MM.1S (cell line): ENCODE results near the gene AKAP13.

Source experiments
- DNase-seq: peaks from one replicate; pipeline ENCODE4 v3.0.0-alpha.2; 2015
- H2AFZ ChIP-seq: fragments of 300-600 bp; sonication (generic); 2 replicates; pipeline ENCODE4 v1.6.0; 2016; ENCODE audit warnings: antibody characterized with exemption, low read length
- H3F3A ChIP-seq: fragments of 300-600 bp; sonication (generic); 2 replicates; pipeline ENCODE4 v1.6.1; 2016; ENCODE audit warnings: mild to moderate bottlenecking, antibody characterized with exemption, low read length, moderate library complexity, mixed read lengths; ENCODE audit not compliant: insufficient read depth
- H3K27ac ChIP-seq: fragments of 300-600 bp; sonication (generic); 2 replicates; pipeline ENCODE4 v1.5.1; 2016; ENCODE audit warnings: mild to moderate bottlenecking, low read length
- H3K27me3 ChIP-seq: fragments of 300-600 bp; sonication (generic); replicated peaks from 2 replicates; pipeline ENCODE4 v1.6.0; 2016; ENCODE audit warnings: low read length; ENCODE audit not compliant: insufficient read depth
- H3K36me3 ChIP-seq: fragments of 300-600 bp; sonication (generic); replicated peaks from 2 replicates; pipeline ENCODE4 v1.6.1; 2016; ENCODE audit warnings: mild to moderate bottlenecking, low read length, mixed read lengths; ENCODE audit not compliant: insufficient read depth
- H3K4me1 ChIP-seq: fragments of 300-600 bp; sonication (generic); 2 replicates; pipeline ENCODE4 v1.6.1; 2016; ENCODE audit warnings: low read length, mixed read lengths
- H3K4me2 ChIP-seq: fragments of 300-600 bp; sonication (generic); 2 replicates; pipeline ENCODE4 v1.6.0; 2016; ENCODE audit warnings: low read depth, low read length
- H3K4me3 ChIP-seq: fragments of 300-600 bp; sonication (generic); 2 replicates; pipeline ENCODE4 v1.5.1; 2016; ENCODE audit warnings: low read length, mixed read lengths
- H3K79me2 ChIP-seq: fragments of 300-600 bp; sonication (generic); 2 replicates; pipeline ENCODE4 v1.6.1; 2016; ENCODE audit warnings: mixed run types, low read length, mixed read lengths
- H3K9ac ChIP-seq: fragments of 300-600 bp; sonication (generic); 2 replicates; pipeline ENCODE4 v1.6.1; 2016; ENCODE audit warnings: low read length, mixed read lengths
- H3K9me2 ChIP-seq: fragments of 300-600 bp; sonication (generic); replicated peaks from 2 replicates; pipeline ENCODE4 v1.6.1; 2016; ENCODE audit warnings: mild to moderate bottlenecking, low read length, mixed read lengths; ENCODE audit not compliant: insufficient read depth
- H3K9me3 ChIP-seq: fragments of 300-600 bp; sonication (generic); replicated peaks from 2 replicates; pipeline ENCODE4 v1.6.1; 2016; ENCODE audit warnings: mild to moderate bottlenecking, low read length, mixed read lengths; ENCODE audit not compliant: insufficient read depth
- H4K20me1 ChIP-seq: fragments of 300-600 bp; sonication (generic); 2 replicates; pipeline ENCODE4 v1.6.1; 2016; ENCODE audit warnings: mild to moderate bottlenecking, low read length, moderate library complexity, mixed read lengths; ENCODE audit not compliant: insufficient read depth
- EZH2 ChIP-seq: fragments of 300-600 bp; sonication (generic); optimal IDR thresholded peaks from 2 replicates; pipeline ENCODE3; 2017; ENCODE audit warnings: low read depth, mild to moderate bottlenecking, antibody characterized with exemption, low read length, mixed read lengths
- EZH2phosphoT487 ChIP-seq: fragments of 300-600 bp; sonication (generic); IDR thresholded peaks from 2 replicates; pipeline ENCODE4 v1.6.1; 2018; ENCODE audit warnings: antibody characterized with exemption, low read length
- TF ChIP-seq, protein P1 (sequence below): fragments of 300-600 bp; sonication (generic); IDR thresholded peaks from 2 replicates; pipeline ENCODE4 v1.5.1; 2016; ENCODE audit warnings: antibody characterized with exemption, low read length, mixed read lengths

AKAP13 gene

DNA sequence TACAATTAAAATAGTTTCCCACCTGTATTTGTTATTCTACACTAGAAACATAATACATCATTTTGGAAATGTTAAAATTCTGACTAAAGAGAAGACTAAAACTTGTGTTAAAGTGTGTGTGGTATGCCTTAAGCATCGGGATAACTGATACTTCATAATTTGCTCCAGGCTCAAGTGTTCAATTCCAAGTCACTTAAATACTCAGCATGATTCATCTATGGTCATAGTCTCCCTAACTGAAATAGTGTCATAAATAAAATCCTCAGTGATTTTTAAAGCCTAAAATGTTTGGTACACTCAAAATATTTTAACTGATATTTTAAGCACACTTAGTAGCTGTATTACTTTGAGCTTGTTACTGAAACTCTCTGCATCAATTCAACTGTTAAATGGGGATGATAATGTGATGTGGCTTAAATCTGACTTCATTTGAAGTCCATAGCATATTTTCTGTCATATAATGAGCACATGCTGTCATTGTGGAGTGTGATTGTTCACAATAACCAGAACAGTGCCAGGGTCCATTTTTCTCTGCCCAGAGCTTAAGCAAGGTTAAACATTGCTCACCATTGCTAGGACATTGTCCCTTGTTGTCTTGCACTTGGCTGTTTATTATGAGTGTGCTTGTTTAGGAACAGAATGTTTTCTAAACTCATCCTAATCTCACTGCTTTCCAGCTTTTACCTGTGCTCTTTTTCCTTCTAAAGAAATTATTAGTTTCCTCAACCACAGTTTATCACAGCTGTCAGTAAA, 292.1 kb downstream of the AKAP13 start:
- Histone ChIP-seq H2AFZ (no peak overlapping the region), H3K4me1 (peaks cover 9% of the 10 kb centered on the region), H3K27me3 (no peaks in the 10 kb centered on the region), H3K9me3 (no peaks in the 10 kb centered on the region), H3K9me2 (no peaks in the 10 kb centered on the region), H3K9ac (no peak overlapping the region), H3K79me2 (no peaks in the 10 kb centered on the region), H3F3A (no peaks in the 10 kb centered on the region), H3K27ac (no peak overlapping the region), H4K20me1 (no peaks in the 10 kb centered on the region), H3K4me2 (no peak overlapping the region), H3K36me3 (no peaks in the 10 kb centered on the region), H3K4me3 (no peak overlapping the region)
- TF ChIP-seq, protein P1, sequence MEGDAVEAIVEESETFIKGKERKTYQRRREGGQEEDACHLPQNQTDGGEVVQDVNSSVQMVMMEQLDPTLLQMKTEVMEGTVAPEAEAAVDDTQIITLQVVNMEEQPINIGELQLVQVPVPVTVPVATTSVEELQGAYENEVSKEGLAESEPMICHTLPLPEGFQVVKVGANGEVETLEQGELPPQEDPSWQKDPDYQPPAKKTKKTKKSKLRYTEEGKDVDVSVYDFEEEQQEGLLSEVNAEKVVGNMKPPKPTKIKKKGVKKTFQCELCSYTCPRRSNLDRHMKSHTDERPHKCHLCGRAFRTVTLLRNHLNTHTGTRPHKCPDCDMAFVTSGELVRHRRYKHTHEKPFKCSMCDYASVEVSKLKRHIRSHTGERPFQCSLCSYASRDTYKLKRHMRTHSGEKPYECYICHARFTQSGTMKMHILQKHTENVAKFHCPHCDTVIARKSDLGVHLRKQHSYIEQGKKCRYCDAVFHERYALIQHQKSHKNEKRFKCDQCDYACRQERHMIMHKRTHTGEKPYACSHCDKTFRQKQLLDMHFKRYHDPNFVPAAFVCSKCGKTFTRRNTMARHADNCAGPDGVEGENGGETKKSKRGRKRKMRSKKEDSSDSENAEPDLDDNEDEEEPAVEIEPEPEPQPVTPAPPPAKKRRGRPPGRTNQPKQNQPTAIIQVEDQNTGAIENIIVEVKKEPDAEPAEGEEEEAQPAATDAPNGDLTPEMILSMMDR = no peak
- TF ChIP-seq EZH2phosphoT487 = no peak
- DNase-seq = no peak

DNA sequence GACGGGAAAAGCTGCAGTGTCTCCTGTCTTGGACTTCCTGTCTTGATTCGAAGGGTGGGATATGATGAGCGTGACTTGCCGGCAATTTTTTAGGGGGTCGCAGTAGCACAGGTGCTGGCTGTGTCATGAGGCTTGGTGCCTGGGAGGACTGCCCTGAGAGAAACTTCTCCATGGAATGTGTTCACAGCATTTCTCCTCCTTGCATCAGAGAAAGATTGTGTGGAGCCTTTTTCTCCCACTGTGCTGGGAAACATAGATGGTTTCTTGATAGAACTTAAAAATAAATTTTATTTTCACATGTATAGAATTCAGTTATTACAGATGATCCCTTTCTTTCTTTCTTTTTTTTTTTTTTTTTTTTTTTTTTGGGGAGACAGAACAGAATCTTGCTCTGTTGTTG, 292.9 kb downstream of the AKAP13 start:
- Histone ChIP-seq H3K79me2 (no peaks in the 10 kb centered on the region), H3K9ac (no peak overlapping the region), H3F3A (no peaks in the 10 kb centered on the region), H2AFZ (no peak overlapping the region), H3K27me3 (no peaks in the 10 kb centered on the region), H3K36me3 (no peaks in the 10 kb centered on the region), H3K9me3 (no peaks in the 10 kb centered on the region), H3K9me2 (no peaks in the 10 kb centered on the region), H3K27ac (no peak overlapping the region), H3K4me3 (no peak overlapping the region), H4K20me1 (no peaks in the 10 kb centered on the region), H3K4me2 (no peak overlapping the region), H3K4me1 (peaks cover 1% of the 10 kb centered on the region)
- TF ChIP-seq, protein P1 = no peak
- TF ChIP-seq EZH2 (no peak), EZH2phosphoT487 (no peak)
- no peak for DNase-seq

DNA sequence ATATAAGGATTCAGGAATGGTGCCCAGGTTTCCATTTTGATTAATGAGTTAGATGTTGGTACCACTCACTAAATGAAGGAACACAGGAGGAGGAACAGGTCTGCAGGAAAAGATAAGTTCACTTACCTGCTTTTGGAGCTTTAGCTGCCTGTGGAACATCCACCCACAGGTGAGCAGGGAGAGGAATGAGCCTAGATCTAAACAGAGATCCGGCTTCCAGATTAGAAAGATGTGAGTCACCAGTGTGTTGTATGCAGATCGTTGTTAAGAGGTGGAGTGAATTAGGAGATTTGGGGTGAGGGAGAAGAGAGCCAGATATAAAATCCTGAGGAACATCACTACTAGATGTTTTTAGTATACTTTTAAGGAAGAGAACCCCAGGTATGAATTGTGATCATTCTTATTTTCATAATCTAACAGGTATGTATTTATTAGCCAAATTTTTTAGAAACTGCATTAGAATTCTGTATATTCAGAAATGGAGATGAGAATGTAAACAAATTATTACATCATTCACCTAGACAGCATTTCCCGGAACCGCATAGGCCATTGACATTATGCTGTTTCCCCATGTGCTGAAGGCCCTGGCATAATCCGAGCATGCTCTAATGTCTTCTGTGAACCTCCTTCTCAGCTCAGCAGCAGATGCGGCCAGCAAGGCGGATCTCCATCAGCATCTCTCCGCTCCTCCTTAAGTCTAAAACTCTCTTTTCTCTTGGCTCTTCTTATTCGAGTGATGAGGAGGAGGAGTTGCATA, 296.1 kb downstream of the AKAP13 start:
- H3K4me1 ChIP-seq = no peaks in the 10 kb centered on the region
- H3K27ac ChIP-seq = no peak overlapping the region
- no peaks in the 10 kb centered on the region for H3K79me2 ChIP-seq
- H3K9ac ChIP-seq = no peak overlapping the region
- no peaks in the 10 kb centered on the region for H3F3A ChIP-seq
- TF ChIP-seq, protein P1 = no peak
- TF ChIP-seq EZH2 (no peak), EZH2phosphoT487 (no peak)
- no peak overlapping the region for H3K4me3 ChIP-seq
- no peaks in the 10 kb centered on the region for H3K9me2 ChIP-seq
- no peaks in the 10 kb centered on the region for H3K36me3 ChIP-seq
- H3K9me3 ChIP-seq = no peaks in the 10 kb centered on the region
- no peak for DNase-seq
- no peak overlapping the region for H3K4me2 ChIP-seq
- H2AFZ ChIP-seq = no peak overlapping the region
- H3K27me3 ChIP-seq = no peaks in the 10 kb centered on the region
- no peaks in the 10 kb centered on the region for H4K20me1 ChIP-seq
